ENCODE measurements around the gene DCLK2.

DCLK2 gene

GRCh38 chr4:150078041-150078578 is at the start of gene DCLK2:
TSS of gene DCLK2 (plus strand) at chr4:150078445. CDS start at chr4:150079028, 583 bp downstream.
- DNase-seq: peak; percentile 67

- no peak for DNase-seq
These were observed 45.7 kb upstream of the DCLK2 start for GRCh38 chr4:150032541-150032940.

- DNase-seq: no peak
These were observed 45.2 kb upstream of the DCLK2 start for GRCh38 chr4:150033081-150033480.

- DNase-seq: peak; percentile 71
These were observed 44.3 kb upstream of the DCLK2 start for GRCh38 chr4:150033901-150034300.

GRCh38 chr4:150037251-150037856 is 40.9 kb upstream of the DCLK2 start:
- DNase-seq: peak; percentile 16

GRCh38 chr4:150038335-150039076 is 39.7 kb upstream of the DCLK2 start:
- DNase-seq: no peak

GRCh38 chr4:150039274-150040127 is 38.7 kb upstream of the DCLK2 start:
- DNase-seq: peak; percentile 17

- no peak for DNase-seq
These were observed 33.7 kb upstream of the DCLK2 start for GRCh38 chr4:150044517-150044916.

GRCh38 chr4:150045410-150045809 is 32.8 kb upstream of the DCLK2 start:
- no peak for DNase-seq

- no peak for DNase-seq
These were observed 31.5 kb upstream of the DCLK2 start for GRCh38 chr4:150046728-150047217.

- DNase-seq: no peak
These were observed 30.7 kb upstream of the DCLK2 start for GRCh38 chr4:150047546-150047945.

- DNase-seq: no peak
These were observed 28.6 kb upstream of the DCLK2 start for GRCh38 chr4:150049682-150050081.

- no peak for DNase-seq
These were observed 27.7 kb upstream of the DCLK2 start for GRCh38 chr4:150050566-150050965.

- DNase-seq: no peak
These were observed 27.1 kb upstream of the DCLK2 start for GRCh38 chr4:150051111-150051510.

- DNase-seq: no peak
These were observed 22.8 kb upstream of the DCLK2 start for GRCh38 chr4:150055467-150055866.

GRCh38 chr4:150056569-150056968 is 21.7 kb upstream of the DCLK2 start:
- DNase-seq: no peak

- no peak for DNase-seq
These were observed 17.0 kb upstream of the DCLK2 start for GRCh38 chr4:150061086-150061776.

- DNase-seq: no peak
These were observed 15.1 kb upstream of the DCLK2 start for GRCh38 chr4:150063128-150063527.

- DNase-seq: no peak
These were observed 12.5 kb upstream of the DCLK2 start for GRCh38 chr4:150065740-150066139.

- DNase-seq: no peak
These were observed 10.4 kb upstream of the DCLK2 start for GRCh38 chr4:150067859-150068258.

GRCh38 chr4:150068300-150068960 is 9.8 kb upstream of the DCLK2 start:
- no peak for DNase-seq

GRCh38 chr4:150069353-150069752 is 8.9 kb upstream of the DCLK2 start:
- DNase-seq: no peak

Data from NCI-H2171 treated with DMSO at 0.1 percent for 48 hours (cell line).